ENCODE measurements around the gene ACSF3. TPM values are rescaled to one million over a fixed set of nuclear protein-coding genes. Genes with fewer than 3 reads are reported as not detected.

The ACSF3 gene
- 14.9 TPM for polyA plus RNA-seq (2013, experiment 1 of 2)
- 14.9 TPM for polyA plus RNA-seq (2013, experiment 2 of 2)

- 0 to 1% methylated on average over 28 to 89 of the region's 110 CpGs for WGBS, 2 experiments (ENCODE audit: insufficient coverage in 2 of 2)
- Histone ChIP-seq H3K36me3 (ENCODE audit: control insufficient read depth, insufficient read depth, low read length) (peaks cover 10% of the 10 kb centered on the region), H3K4me1 (ENCODE audit: control insufficient read depth, insufficient read depth, low read length, poor library complexity, severe bottlenecking) (peaks cover 15% of the 10 kb centered on the region), H3K27ac (ENCODE audit: low read depth, low read length, severe bottlenecking) (no peak within 1 kb of the TSS), H3K4me3 (ENCODE audit: extremely low read depth, insufficient read depth, low read length, poor library complexity, severe bottlenecking) (peak within 1 kb of the TSS; percentile 82), H3K9me3 (ENCODE audit: control insufficient read depth, low read length) (no peaks in the 10 kb centered on the region)
These were observed at the start of gene ACSF3 for GRCh38 chr16:89093602-89094251. Gene ACSF3 (plus strand): TSS chr16:89093852. CDS start chr16:89100682, 6,830 bp downstream.

DNA sequence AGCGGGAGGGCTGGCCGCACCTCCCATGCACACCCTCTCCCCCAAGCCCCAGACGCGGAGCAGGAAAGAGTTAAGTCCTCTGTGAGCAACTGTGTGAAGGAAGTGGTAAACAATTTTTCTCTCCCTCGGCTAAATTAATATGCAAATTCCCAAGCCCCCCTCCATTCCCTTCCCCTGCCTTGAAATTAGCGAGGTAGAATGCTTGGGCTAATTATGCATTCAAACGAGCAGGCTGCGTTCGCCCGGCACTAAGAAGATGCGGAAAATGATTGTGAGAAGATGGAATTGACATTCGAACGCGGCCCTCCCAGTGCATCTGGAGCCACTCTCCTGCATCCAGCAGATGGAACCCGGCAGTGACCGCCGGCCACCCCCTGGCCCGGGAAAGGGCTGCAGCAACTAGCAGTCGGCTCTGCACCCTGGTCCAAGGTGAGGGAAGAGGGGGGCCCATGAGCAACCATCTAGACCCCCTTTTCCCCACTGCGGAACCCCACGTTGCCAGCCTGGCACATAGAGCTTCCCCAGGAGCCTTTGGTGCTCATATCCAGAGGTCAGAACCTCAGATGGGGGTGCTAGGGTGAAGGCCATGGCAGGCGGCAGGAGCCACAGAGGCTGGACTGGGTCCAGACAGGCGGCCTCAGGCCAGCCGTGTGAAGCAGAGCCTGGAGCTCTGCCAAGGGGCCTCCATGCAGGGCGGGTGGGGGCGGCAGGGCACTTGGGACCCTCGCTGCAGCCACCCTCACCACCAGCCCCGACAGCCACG is 49.1 kb upstream of the ACSF3 start:
- no peak overlapping the region for H3K27ac ChIP-seq (ENCODE audit: low read depth, low read length, severe bottlenecking)
- no peaks in the 10 kb centered on the region for H3K4me1 ChIP-seq (ENCODE audit: control insufficient read depth, insufficient read depth, low read length, poor library complexity, severe bottlenecking)
- H3K4me3 ChIP-seq (ENCODE audit: extremely low read depth, insufficient read depth, low read length, poor library complexity, severe bottlenecking) = no peak overlapping the region
- no peaks in the 10 kb centered on the region for H3K36me3 ChIP-seq (ENCODE audit: control insufficient read depth, insufficient read depth, low read length)
- 76 to 82% methylated on average over 15 to 22 of the region's 29 CpGs for WGBS, 2 experiments (ENCODE audit: insufficient coverage in 2 of 2)
- no peaks in the 10 kb centered on the region for H3K9me3 ChIP-seq (ENCODE audit: control insufficient read depth, low read length)

GRCh38 chr16:89045181-89045815 is 48.4 kb upstream of the ACSF3 start:
- 86 to 87% methylated on average over 11 to 12 of the region's 12 CpGs for whole genome bisulfite sequencing, 2 experiments (ENCODE audit: insufficient coverage in 2 of 2)
- H3K9me3 ChIP-seq (ENCODE audit: control insufficient read depth, low read length) = no peaks in the 10 kb centered on the region
- H3K4me3 ChIP-seq (ENCODE audit: extremely low read depth, insufficient read depth, low read length, poor library complexity, severe bottlenecking) = no peak overlapping the region
- no peaks in the 10 kb centered on the region for H3K36me3 ChIP-seq (ENCODE audit: control insufficient read depth, insufficient read depth, low read length)
- H3K27ac ChIP-seq (ENCODE audit: low read depth, low read length, severe bottlenecking) = no peak overlapping the region
- no peaks in the 10 kb centered on the region for H3K4me1 ChIP-seq (ENCODE audit: control insufficient read depth, insufficient read depth, low read length, poor library complexity, severe bottlenecking)

- Histone ChIP-seq H3K27ac (ENCODE audit: low read depth, low read length, severe bottlenecking) (no peak overlapping the region), H3K4me3 (ENCODE audit: extremely low read depth, insufficient read depth, low read length, poor library complexity, severe bottlenecking) (no peak overlapping the region), H3K36me3 (ENCODE audit: control insufficient read depth, insufficient read depth, low read length) (no peaks in the 10 kb centered on the region), H3K9me3 (ENCODE audit: control insufficient read depth, low read length) (no peaks in the 10 kb centered on the region), H3K4me1 (ENCODE audit: control insufficient read depth, insufficient read depth, low read length, poor library complexity, severe bottlenecking) (no peaks in the 10 kb centered on the region)
- 82 to 90% methylated on average over 2 to 3 of the region's 4 CpGs for WGBS, 2 experiments (ENCODE audit: insufficient coverage in 2 of 2)
These were observed 47.8 kb upstream of the ACSF3 start for GRCh38 chr16:89045881-89046280.

DNA sequence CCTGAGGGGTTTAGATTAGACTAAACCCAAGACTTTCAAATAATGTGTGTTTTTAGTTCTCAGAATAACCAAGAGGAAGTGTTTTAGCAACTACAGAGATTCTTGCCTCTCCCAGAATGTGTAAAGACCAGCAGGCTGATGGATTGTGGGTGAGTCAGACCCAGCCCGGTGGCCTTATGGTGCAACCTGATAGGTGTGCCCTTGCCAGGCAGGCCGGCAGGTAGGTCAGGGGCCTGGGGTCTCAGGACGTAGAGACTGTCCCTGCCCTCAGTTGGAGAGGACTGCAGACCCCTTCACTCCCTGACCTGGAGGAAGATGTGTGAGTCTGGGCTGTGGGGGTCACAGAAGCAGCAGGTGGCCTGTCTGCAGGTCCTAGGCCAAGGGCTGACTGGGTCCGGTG is 47.2 kb upstream of the ACSF3 start:
- H3K27ac ChIP-seq (ENCODE audit: low read depth, low read length, severe bottlenecking) = no peak overlapping the region
- no peaks in the 10 kb centered on the region for H3K4me1 ChIP-seq (ENCODE audit: control insufficient read depth, insufficient read depth, low read length, poor library complexity, severe bottlenecking)
- H3K9me3 ChIP-seq (ENCODE audit: control insufficient read depth, low read length) = no peaks in the 10 kb centered on the region
- no peak overlapping the region for H3K4me3 ChIP-seq (ENCODE audit: extremely low read depth, insufficient read depth, low read length, poor library complexity, severe bottlenecking)
- 88 to 90% methylated on average over 3 to 4 of the region's 4 CpGs for WGBS, 2 experiments (ENCODE audit: insufficient coverage in 2 of 2)
- no peaks in the 10 kb centered on the region for H3K36me3 ChIP-seq (ENCODE audit: control insufficient read depth, insufficient read depth, low read length)

DNA sequence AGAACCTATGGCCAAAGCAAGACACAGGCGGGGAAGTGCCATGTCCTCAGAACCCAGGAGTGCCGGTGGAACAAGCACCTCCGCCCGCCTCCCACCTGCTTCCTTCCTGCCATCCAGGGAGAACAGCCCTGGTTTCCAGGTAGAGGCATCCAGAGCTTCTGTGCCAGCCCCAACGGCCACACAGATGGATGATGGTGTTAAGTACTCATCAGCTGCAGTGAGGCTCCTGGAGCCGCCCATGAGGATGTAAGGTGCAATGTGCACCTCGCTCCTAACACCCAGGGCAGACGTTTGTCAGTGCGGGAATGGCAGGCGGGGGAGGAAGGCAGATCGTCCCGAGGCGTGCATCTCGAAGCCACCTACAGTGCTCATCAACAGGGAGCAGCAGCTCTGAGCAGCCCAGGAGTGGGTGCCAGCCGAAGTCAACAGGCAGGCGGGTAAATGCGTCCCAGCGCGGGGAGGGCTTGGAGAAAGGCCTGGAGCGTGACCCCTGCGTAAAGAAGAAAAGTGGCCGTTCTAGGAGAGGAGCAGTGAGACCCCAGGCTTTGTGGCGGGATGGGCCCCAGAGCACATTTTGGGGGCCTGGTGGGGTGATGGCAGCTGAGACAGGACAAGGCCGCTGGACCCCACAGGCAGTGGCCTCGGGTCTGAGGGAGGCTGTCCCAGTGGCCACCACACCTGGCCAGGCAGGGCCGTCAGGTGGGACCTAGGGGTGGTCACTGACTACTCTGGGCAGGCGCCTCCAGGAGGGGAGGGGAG is 46.1 kb upstream of the ACSF3 start:
- no peak overlapping the region for H3K4me3 ChIP-seq (ENCODE audit: extremely low read depth, insufficient read depth, low read length, poor library complexity, severe bottlenecking)
- H3K27ac ChIP-seq (ENCODE audit: low read depth, low read length, severe bottlenecking) = no peak overlapping the region
- 81 to 82% methylated on average over 22 to 27 of the region's 27 CpGs for WGBS, 2 experiments (ENCODE audit: insufficient coverage in 2 of 2)
- H3K36me3 ChIP-seq (ENCODE audit: control insufficient read depth, insufficient read depth, low read length) = no peaks in the 10 kb centered on the region
- no peaks in the 10 kb centered on the region for H3K9me3 ChIP-seq (ENCODE audit: control insufficient read depth, low read length)
- H3K4me1 ChIP-seq (ENCODE audit: control insufficient read depth, insufficient read depth, low read length, poor library complexity, severe bottlenecking) = no peaks in the 10 kb centered on the region

DNA sequence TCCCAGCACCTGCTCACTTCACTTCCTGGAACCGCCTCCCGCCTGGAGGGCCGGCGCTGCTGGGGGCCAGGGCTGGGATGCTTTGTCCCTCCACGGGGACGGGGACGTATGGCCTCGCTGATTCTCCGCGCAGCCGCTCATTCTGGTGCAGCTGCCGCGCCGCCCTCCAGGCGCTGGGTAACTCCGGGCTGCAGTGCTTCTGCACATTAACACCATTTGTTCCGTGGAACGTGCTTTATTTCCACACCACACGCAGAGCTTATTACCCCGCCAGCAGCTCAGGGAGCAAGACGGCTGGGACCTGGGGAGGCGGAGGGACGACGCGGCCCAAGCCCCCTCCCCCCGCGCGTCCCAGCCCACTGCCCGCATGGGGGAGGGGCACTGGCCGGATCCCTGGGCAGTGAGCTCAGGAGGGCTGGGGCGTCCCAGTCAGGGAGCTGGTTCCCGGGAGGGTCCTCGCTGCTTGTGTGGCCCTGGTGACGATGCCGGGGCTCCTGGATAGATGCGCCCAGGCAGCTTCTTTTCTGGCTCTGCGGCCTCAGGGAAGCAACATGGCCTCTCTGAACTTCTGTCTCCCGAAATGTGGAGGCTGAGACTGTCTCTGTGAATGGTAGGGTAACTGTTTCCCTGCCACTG is 45.4 kb upstream of the ACSF3 start:
- H3K9me3 ChIP-seq (ENCODE audit: control insufficient read depth, low read length) = no peaks in the 10 kb centered on the region
- H3K36me3 ChIP-seq (ENCODE audit: control insufficient read depth, insufficient read depth, low read length) = no peaks in the 10 kb centered on the region
- no peak overlapping the region for H3K4me3 ChIP-seq (ENCODE audit: extremely low read depth, insufficient read depth, low read length, poor library complexity, severe bottlenecking)
- no peak overlapping the region for H3K27ac ChIP-seq (ENCODE audit: low read depth, low read length, severe bottlenecking)
- H3K4me1 ChIP-seq (ENCODE audit: control insufficient read depth, insufficient read depth, low read length, poor library complexity, severe bottlenecking) = no peaks in the 10 kb centered on the region
- 59 to 60% methylated on average over 36 of the region's 38 CpGs for WGBS, 2 experiments (ENCODE audit: insufficient coverage in 2 of 2)

- WGBS, 2 experiments (ENCODE audit: insufficient coverage in 2 of 2) = 92 to 98% methylated on average over 22 to 24 of the region's 24 CpGs
- no peak overlapping the region for H3K27ac ChIP-seq (ENCODE audit: low read depth, low read length, severe bottlenecking)
- no peaks in the 10 kb centered on the region for H3K9me3 ChIP-seq (ENCODE audit: control insufficient read depth, low read length)
- H3K36me3 ChIP-seq (ENCODE audit: control insufficient read depth, insufficient read depth, low read length) = no peaks in the 10 kb centered on the region
- H3K4me3 ChIP-seq (ENCODE audit: extremely low read depth, insufficient read depth, low read length, poor library complexity, severe bottlenecking) = no peak overlapping the region
- no peaks in the 10 kb centered on the region for H3K4me1 ChIP-seq (ENCODE audit: control insufficient read depth, insufficient read depth, low read length, poor library complexity, severe bottlenecking)
These were observed 44.7 kb upstream of the ACSF3 start for GRCh38 chr16:89048871-89049422.

GRCh38 chr16:89049484-89050118 is 44.1 kb upstream of the ACSF3 start:
- Histone ChIP-seq H3K4me3 (ENCODE audit: extremely low read depth, insufficient read depth, low read length, poor library complexity, severe bottlenecking) (no peak overlapping the region), H3K36me3 (ENCODE audit: control insufficient read depth, insufficient read depth, low read length) (no peaks in the 10 kb centered on the region), H3K4me1 (ENCODE audit: control insufficient read depth, insufficient read depth, low read length, poor library complexity, severe bottlenecking) (no peaks in the 10 kb centered on the region), H3K27ac (ENCODE audit: low read depth, low read length, severe bottlenecking) (no peak overlapping the region), H3K9me3 (ENCODE audit: control insufficient read depth, low read length) (no peaks in the 10 kb centered on the region)
- WGBS, 2 experiments (ENCODE audit: insufficient coverage in 2 of 2) = 82 to 86% methylated on average over 16 to 21 of the region's 22 CpGs

Data from mesodermal cell (in vitro differentiated cells).